Measurements from ENCODE around the gene ETV7.
A peak's percentile ranks its signal among the peaks of the same experiment; 100 is the strongest.
"Not testable (repeated sequence)": the region's sequence is repeated elsewhere in the genome, so short reads cannot be mapped to it uniquely, and the experiment has no call there.

Gene ETV7

DNA sequence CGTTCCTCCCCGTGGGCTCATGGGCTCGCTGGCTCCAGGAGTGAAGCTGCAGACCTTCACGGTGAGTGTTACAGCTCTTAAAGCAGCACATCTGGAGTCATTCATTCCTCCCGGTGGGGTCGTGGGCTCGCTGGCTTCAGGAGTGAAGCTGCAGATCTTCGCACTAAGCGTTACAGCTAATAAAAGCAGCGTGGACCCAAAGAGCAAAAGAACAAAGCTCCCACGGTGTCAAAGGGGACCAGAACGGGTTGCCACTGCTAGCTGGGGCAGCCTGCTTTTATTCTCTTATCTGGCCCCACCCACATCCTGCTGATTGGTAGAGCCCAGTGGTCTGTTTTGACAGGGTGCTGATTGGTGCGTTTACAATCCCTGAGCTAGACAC lies 24.1 kb downstream of the ETV7 start:
- not testable (repeated sequence) for DNase-seq (ENCODE audit: low read depth)

DNA sequence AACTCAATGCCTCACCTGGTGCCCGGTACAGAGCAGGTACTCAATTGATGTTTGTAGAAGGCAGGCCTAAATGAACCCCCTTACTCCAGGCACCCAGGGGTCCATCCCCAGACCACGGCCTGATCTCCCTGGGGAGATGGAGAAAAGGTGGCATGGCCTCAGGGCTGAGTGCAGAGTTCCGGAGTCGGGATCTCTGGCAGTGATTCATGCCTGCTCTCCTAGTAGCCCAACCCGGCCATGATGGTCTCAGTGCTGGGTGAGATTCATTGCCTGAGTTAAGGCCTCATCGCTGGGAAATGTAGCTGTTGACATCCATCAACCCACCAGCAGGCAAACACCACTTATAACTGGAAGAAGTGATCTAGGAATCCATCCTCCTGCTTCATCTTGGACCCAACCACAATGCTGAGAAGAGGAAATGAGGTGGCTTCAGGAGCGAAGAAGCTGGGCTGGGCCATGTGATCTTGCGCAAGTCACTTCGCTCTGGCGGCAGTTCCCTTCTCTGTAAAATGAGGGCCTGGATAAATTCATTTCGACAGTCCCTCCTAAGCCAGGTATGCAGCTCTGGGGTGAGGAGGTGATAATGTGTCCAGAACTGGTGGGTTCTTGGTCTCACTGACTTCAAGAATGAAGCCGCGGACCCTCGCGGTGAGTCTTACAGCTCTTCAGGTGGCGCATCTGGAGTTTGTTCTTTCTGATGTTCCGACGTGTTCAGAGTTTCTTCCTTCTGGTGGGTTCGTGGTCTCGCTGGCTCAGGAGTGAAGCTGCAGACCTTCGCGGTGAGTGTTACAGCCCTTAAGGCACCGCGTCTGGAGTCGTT lies 24.7 kb downstream of the ETV7 start:
- DNase-seq (ENCODE audit: low read depth): no peak

DNA sequence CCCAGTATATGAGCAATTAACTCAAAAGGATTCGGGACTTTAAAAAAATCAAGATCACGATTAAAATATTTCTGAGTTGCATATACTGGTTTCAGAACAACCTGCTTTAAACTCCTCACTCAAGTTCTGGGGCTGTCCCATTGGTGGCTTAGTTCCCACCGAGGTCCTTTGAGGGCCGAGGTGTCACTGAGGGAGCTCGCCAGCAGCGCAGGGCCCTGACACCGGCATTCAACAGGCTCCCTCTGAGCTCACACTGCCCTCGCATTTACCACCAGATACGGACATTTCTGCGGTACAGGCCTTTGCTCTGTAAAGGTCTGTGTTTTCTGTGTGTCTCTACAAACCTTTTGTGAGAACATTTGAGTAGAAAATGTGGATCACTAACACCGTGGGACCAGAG lies 26.4 kb downstream of the ETV7 start:
- DNase-seq (ENCODE audit: low read depth): no peak

DNA sequence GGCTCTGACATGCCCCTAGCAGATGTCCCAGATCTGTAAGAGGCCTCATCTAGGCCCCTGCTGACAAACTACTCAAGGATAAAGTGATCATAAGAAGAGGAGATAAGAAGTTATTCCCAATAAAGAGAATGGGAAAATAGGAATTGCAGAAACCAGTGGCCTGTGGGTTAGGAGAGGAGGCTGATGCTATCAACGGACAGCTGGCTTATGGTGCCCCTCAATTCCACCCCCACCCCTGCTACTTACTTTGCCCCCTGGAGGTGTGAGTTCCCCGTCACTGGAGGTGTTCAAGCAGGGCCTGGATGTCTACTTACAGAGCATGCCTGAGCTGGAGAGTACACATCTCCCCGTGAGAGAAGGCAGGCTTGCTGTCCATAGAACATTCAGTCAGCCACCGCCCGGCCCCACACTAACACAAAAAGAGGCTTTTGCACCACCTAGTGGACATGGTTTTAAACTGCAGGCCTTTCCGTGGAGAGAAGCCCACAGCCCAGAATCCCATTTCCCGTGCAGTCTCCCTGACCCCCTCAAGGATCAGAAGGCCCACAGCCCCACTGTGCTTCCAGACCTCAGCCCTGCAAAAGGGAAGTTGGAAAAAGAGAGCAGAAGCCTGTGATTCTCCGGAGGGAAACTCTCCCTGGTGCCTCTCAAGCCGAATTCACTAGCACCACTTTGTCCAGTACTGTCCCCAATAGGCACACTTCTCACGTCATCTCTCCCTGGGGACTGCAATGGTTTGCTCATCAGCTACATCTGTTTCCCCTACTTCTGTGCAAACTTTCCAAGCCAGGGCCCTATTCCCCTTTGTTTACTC lies 27.0 kb downstream of the ETV7 start:
- peak; percentile 60 for DNase-seq (ENCODE audit: low read depth)

DNA sequence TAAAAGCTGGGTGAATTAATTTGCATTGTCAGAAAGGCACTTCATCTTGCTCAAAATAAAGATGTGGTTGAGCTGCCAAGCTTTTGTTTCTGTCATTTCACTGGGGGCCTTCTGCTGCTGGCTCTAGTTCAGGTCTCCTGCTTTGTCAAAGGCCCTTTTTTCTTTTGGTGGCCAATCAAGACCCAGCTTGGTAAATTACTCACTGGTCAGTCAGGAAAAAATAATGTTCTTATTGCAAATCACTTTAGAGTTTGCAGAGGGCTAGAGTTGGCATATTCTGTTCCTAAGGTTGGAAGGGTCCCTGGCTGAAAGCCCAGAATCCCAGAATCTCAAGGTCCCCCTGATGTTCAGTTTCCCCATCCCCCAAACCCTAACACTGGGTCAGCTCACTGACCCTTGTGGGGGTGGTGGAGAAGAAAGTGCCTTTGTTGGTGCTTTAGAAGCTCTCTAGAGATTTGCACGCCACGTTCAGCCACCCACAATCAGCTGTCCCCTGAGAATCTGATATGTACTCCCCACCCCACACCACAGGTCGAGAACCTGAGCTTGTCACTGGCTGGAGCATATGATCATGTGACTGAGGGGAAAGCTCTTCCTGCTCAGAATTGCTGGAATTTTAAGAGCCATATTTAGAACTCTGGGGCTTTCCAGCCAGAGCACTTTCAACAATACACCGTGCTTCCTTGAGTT lies 29.1 kb downstream of the ETV7 start:
- DNase-seq (ENCODE audit: low read depth): no peak

DNA sequence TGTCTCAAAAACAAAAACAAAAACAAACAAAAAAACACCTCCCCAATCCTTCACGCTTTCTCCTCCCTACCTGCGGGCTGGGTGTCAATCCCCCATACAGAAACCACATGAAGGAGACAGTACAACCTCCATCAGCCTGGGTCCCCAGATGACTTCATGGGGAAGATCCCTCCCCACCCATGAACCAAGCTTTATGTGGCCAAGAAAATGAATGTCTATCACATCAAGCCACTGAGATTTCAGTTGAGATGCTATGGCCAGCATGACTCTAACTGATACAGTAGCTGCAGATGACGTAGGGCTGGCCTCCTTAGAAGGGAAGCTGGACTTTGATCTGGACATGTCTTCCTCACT lies 29.6 kb downstream of the ETV7 start:
- no peak for DNase-seq (ENCODE audit: low read depth)

DNA sequence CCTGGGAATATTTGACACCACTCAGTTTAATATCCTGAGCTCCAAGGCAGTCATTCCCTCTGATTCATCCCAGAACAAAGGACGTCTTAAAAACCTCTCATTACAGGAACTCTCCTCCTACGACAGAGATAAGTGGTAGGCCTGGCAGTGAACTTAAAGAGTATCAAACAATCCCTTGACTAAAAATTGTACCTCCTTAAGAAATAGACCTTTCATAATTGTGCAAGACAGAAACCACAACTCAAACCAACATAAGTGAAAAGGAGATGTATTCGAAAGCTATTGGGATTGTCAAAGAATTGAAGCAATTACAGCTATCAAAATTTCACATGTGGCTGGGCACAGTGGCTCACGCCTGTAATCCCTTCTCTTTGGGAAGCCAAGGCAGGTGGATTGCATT lies 31.6 kb downstream of the ETV7 start:
- DNase-seq (ENCODE audit: low read depth): no peak

DNA sequence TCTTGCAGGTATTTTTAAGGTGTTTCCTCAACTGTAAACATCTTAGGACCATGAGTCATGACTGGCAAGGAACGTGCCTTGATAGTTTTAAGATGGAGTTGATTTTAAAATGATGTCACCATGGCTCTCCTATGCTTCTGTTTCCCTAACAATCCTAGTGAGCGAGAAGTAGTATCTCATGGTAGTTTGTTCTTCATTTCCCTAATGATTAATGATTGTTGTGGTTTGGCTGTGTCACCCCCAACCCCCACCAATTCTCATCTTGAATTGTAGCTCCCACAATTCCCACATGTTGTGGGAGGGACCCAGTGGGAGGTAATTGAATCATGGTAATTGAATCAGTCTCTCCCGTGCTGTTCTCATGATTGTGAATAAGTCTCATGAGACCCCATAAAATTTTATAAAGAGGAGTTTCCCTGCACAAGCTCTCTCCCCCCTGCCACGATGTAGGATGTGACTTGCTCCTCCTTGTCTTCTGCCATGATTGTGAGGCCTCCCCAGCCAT lies 34.0 kb downstream of the ETV7 start:
- no peak for DNase-seq (ENCODE audit: low read depth)

DNA sequence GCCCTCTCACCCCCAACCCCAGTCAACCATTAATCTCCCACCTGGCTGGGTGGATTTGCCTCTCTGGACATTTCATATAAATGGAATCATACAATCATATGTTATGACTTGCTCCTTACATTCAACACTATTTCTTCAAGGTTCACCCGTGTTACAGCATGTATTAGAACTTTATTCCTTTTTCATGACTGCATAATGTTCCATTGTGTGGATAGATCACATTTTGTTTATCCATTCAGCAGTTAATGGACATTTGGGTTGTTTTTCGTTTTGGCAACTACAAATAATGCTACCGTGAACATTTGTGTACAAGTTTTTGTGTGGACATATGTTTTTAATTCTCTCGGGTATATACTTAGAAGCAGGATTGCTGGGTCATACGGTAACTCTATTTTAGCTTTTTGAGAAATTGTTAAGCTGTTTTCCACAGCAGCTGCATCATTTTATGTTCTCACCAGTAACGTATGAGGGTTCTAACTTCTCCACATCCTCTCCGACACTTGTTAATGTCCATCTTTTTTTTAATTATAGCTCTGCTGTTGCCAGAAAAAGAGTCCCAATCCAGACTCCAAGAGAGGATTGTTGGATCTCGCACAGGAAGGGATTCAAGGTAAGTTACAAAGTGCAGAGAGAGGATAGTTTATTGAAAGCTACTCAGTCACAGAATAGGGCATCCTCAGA lies 34.9 kb downstream of the ETV7 start:
- no peak for DNase-seq (ENCODE audit: low read depth)

DNA sequence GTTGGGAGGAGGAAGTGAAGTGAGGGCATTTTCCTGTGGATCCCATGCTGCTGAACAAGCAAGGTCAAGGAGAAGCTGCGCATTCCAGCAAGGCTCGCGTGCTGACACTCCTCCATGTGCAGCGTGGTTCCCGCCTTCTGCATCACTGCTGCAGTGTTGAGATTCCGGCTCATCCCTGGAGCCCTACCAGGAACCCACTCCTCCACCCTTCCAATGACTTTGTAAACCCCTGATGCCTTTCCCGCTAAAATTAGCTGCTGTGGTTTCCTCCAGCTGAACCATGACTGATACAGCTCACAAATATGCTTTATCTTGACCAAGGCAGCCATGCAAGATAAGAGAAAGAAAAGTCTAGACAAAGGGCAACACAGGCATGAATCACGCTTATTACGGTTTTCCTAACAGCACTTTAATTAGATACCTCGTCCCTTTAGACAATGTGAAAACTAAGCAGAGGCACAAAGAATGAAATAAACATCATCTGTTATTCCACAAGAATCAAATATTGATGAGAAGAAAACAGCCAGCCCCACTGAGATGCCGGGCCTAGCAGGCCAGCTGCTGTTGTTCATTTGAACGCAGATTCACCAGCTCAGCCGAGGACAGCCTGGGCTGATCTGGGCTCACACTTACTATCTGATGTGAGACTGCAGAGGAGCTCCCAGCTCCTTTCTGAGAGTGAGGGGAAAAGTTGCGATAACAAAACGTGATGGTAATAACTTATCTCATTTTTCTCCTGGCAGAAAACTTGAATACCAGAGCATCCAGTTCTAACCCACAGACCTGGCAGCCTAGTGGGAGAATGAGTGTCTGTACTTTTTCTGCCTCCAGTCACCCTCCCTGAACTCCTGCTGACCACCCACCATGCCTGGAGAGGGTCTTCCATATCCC lies 36.5 kb downstream of the ETV7 start:
- no peak for DNase-seq (ENCODE audit: low read depth)

DNA sequence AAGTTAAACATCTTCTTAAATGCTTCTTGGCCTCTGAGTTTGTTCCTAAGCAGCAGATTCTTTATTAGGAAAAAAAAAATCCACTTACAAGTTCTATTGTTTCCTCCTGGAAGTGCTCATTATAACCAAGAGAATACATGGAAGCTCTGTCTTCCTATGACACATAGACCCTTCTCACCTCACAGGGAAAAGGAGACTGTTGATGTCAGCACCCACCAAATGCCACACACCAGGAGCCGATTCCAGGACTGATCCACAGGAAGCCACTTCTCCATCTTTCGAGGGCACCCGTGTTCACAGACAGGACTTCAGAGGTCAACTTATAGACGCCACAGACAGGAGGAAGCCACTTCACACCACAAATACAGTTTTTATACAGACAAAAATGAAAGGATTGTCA lies 37.4 kb downstream of the ETV7 start:
- DNase-seq (ENCODE audit: low read depth): no peak

DNA sequence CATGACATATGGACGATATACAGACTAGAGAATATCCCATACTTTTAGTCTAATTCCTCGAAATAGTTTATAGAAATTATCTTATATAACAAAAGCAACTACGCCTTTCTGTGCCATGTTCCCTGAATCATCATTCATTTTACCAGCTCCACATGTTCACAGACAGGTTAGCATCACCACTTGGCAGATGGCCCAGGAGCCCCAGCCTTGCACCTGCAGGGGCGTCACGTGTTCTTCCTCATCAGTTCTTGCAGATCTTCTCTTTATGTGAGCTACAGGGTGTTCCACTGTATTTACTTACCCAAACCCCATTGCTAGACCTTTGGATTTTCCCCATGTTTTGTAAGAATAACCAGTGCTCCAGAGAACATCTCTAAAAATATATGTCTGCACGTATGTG lies 38.2 kb downstream of the ETV7 start:
- peak; percentile 18 for DNase-seq (ENCODE audit: low read depth)

DNA sequence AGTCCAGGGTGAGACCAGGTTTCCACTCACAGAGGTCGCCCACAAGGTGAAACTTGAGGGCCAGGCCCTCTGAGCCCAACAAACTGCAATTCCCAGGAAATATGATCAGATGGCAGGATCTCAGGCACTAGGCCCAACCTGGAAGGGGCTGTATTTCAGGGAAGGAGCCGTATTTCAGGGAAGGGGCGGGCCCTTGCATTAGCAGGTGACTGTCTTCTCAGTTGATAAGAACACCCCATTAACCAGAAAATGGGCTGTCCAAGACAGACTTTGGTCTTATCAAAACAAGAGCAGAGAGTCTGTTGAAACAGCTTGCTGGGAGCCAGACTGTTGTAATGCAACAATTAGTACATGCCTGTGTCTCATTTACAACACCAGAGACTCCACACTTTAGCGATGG lies 39.8 kb downstream of the ETV7 start:
- DNase-seq (ENCODE audit: low read depth): no peak

DNA sequence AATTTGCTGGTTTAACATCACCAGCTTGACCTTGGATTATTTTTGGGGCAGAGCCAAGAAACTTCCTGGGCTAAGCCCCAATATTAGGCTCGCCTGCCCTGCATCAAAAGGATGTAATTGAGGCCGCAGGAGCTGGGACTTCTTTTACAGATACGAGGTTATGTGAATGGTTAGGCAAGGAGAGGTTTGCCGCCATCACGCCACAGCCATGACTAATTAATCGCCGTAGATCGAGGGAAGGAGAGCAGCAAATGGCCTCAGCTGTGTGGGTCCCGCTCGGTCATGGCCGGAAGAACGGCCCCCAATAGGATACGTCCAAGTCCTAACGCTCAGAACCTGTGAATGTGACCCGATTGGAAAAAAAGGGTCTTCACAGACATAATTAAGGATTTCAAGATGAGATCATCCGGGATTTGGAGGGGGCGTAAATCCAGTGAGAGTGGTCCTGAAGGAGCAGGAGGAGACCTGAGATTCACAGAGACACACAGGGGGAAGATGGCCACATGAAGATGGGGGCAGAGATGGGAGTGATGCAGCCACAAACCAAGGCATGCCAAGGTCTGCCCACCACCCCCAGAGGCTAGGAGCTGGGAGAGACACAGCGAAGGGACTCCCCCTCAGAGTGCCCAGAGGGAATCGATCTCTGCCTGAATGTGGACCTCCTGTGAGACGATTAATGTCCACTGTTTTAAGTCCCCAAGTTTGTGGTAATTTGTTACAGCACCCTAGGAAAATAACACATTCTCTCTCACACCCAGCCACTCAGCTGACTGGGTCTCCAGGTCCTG lies 40.8 kb downstream of the ETV7 start:
- no peak for DNase-seq (ENCODE audit: low read depth)

DNA sequence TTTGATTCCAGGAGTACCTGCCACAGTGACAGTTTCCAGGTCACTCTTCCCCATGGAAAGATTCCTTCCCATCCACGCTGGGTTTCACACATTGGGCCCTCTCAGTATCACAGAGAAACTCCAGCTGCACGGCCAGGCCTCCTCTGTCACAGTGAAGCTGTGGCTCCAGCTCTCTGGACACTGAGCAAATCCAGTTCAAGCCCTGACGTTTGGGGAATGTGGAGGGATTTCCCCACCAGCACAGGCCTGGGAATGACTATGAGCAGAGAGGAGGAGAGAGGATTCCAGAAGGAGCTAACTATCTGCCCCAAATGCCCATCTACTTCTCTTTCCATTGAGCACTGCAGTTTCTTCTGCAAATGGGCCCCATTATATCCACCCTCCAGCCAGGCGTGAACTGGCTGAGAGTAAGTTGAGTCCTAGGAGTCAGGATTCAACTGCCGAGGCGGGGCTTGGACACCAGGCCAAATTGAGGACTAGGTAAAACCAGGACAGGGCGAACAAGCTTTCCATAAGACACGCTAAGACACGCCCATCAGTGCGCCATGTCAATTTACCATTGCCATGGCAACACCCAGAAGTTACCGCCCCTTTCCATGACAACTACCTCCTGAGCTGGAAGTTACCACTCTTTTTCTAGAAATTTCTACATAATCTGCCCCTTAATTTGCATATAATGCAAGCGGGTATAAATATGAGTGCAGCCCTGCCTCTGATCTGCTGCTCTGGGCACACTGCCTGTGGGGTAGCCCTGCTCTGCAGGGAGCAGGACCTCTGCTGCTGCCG lies 41.6 kb downstream of the ETV7 start:
- no peak for DNase-seq (ENCODE audit: low read depth)

DNA sequence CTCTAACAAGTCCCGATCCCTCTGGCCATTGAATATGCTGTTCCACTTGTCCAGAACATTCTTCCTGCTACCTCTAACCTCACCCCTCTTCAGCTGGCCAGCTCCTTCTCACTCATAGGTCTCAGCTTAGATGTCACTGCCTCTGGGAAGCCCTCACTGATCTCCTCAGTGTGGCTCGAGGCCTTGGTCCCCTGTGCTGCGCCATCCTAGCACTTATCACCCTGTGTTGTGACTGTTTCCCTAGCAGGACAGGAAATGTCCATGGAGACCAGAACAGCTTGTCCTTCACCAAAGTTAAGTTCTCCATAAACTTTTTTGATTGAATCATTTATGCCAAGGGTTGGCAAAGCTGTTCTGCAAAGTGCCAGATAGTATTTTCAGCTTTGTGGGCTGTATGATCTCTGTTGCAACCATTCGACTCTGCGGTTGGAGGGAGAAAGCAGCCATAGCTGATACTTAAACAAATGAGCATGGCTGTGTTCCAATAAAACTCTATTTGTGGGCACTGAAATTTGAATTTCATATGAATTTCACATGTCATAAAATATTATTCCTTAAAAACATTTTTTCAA lies 44.3 kb downstream of the ETV7 start:
- no peak for DNase-seq (ENCODE audit: low read depth)

DNA sequence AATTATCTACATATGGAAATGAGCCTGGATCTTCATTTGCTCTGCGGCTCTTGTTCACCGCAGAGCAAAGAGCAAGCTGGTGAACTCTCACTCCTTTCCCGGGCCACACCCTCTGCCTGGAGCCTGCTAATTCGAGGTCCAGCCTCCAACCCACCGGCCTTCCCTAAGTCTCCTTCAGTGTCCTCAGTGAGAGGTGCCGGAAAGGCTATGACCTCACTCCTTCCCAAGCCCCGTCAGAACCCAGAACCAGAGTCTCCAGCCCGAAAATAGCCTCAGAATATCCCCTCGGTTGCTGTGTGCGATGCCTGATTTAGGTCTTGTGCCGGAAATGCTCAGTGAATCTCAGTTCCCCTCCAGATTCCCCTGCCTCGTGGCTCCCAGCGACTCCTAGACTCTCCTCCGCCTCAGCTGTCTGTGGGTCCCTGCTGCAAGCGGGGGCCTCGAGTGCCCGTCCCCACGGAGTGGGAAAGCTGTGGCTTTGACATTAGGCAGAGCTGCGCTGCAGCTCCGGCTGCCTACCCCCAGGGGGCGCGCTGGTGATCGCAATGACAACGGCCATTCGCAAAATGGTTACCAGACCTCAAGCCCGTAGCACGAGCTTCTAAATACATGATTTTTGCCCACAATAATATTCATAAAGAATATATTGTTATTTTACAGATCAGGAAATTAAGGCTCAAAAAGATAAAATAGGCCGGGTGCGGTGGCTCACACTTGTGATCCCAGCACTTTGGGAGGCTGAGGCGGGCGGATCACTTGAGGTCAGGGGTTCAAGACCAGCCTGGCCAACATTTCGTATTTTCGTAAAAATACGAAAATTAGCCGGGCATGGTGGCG lies 46.6 kb downstream of the ETV7 start:
- peak; percentile 54 for DNase-seq (ENCODE audit: low read depth)

DNA sequence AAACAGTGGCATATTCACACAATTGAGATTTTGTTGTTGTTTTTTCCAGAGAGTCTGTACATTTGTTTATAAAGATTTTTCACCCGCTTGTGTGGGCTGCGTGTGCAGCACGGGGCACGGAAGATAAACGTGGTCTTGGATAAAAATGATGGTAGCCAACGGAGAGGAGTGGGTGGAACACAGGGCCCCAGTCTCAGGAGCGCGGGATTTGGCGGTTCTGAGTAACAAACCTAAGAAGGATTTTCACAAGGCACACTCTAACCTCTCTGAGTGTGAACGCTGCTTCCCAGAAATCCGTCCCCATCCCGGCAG lies 47.2 kb downstream of the ETV7 start:
- DNase-seq (ENCODE audit: low read depth): no peak

Measured in T follicular helper cell (primary cell).